K562 (cell line): ENCODE measurements around the gene OR10G3.

ENCODE experiments used
- ADNP ChIP-seq: fragments of 200-800 bp; sonication (Bioruptor generic); IDR thresholded peaks from 2 replicates; pipeline ENCODE4 v1.6.1; 2016; ENCODE audit warnings: missing genetic modification characterization, missing compliant biosample characterization
- ELF4 ChIP-seq: fragments of 450-650 bp; formaldehyde crosslinking; IDR thresholded peaks from 2 replicates; pipeline ENCODE4 v1.4.0; 2022; ENCODE audit warnings: missing genetic modification characterization
- MAFK ChIP-seq: IDR thresholded peaks from 2 replicates; pipeline ENCODE4 v1.6.1; 2011; ENCODE audit warnings: low read length, improper control_type of control experiment
- PRPF4 ChIP-seq: fragments of 200-400 bp; formaldehyde crosslinking; IDR thresholded peaks from one replicate; pipeline ENCODE4 v1.6.1; 2017; ENCODE audit warnings: low read length, low read depth, mild to moderate bottlenecking; ENCODE audit not compliant: insufficient read depth, poor library complexity, severe bottlenecking
- SIN3A ChIP-seq, 2 experiments: fragments of 150-350 bp in 1 of 2; IDR thresholded peaks; 2 replicates each; pipeline ENCODE4 v1.6.1; 2011 to 2016; ENCODE audit warnings: borderline replicate concordance in 2 of 2, low read depth in 2 of 2, low read length in 2 of 2, mild to moderate bottlenecking in 2 of 2, moderate library complexity in 2 of 2; ENCODE audit not compliant: control insufficient read depth in 1 of 2
- TCFL5 ChIP-seq: fragments of 250-450 bp; sonication (Bioruptor Pico); conservative IDR thresholded peaks from 2 replicates; pipeline ENCODE4 v1.6.1; 2021; ENCODE audit warnings: mild to moderate bottlenecking, moderate library complexity, matching md5 sums
- THRAP3 ChIP-seq: fragments of 450-650 bp; IDR thresholded peaks from 2 replicates; pipeline ENCODE4 v1.6.1; 2016; ENCODE audit warnings: mild to moderate bottlenecking, inconsistent platforms, borderline replicate concordance
- ZFX ChIP-seq: sonication (generic); formaldehyde crosslinking; IDR thresholded peaks from 2 replicates; pipeline ENCODE4 v1.8.0; 2022; ENCODE audit warnings: mild to moderate bottlenecking, missing genetic modification reagents, moderate library complexity
- ZNF274 ChIP-seq: IDR thresholded peaks from 2 replicates; pipeline ENCODE4 v1.6.1; 2011; ENCODE audit warnings: low read depth, mild to moderate bottlenecking, low read length, moderate library complexity, borderline replicate concordance
- TF ChIP-seq, protein P1 (sequence below): sonication (generic); formaldehyde crosslinking; IDR thresholded peaks from 2 replicates; pipeline ENCODE4 v1.9.0; 2022; ENCODE audit warnings: mild to moderate bottlenecking, missing genetic modification reagents
- TF ChIP-seq, protein P2 (sequence below): IDR thresholded peaks from 2 replicates; pipeline ENCODE4 v1.6.1; 2014; ENCODE audit warnings: antibody characterized with exemption
- TF ChIP-seq, protein P3 (sequence below): fragments of 200-800 bp; sonication (Bioruptor generic); IDR thresholded peaks from 2 replicates; pipeline ENCODE4 v1.6.1; 2016; ENCODE audit warnings: missing genetic modification characterization, missing compliant biosample characterization
- TF ChIP-seq, protein P4 (sequence below): fragments of 200-800 bp; sonication (Bioruptor generic); IDR thresholded peaks from 2 replicates; pipeline ENCODE4 v1.6.1; 2017; ENCODE audit warnings: missing genetic modification characterization, missing compliant biosample characterization

DNA sequence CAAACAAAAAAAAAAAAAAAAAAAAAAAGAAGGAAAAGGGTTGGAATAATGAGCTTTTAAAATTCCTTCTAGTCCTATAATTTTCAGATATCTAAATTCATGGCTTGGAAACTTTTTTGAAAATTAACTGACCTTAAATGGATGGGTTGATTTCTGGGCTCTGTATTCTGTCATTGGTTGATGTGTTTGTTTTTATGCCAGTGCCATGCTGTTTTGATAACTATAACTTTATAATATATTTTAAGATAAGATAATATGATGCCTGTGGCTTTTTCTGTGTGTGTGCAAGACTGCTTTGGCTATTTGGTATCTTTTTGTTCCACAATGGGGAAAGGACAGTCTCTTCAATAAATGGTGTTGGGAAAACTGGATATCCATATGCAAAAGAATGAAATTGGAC, 7.3 kb downstream of the OR10G3 start:
- TF ChIP-seq THRAP3 = no peak
- TF ChIP-seq PRPF4 = no peak
- TF ChIP-seq ZFX (CRISPR knock-in tag) = no peak
- no peak for TF ChIP-seq ELF4 (CRISPR knock-in tag)
- TF ChIP-seq TCFL5 (CRISPR knock-in tag) = no peak
- TF ChIP-seq, protein P1, sequence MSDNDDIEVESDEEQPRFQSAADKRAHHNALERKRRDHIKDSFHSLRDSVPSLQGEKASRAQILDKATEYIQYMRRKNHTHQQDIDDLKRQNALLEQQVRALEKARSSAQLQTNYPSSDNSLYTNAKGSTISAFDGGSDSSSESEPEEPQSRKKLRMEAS = no peak
- TF ChIP-seq ADNP (tag) = no peak
- no peak for TF ChIP-seq ZNF274
- TF ChIP-seq, protein P2, sequence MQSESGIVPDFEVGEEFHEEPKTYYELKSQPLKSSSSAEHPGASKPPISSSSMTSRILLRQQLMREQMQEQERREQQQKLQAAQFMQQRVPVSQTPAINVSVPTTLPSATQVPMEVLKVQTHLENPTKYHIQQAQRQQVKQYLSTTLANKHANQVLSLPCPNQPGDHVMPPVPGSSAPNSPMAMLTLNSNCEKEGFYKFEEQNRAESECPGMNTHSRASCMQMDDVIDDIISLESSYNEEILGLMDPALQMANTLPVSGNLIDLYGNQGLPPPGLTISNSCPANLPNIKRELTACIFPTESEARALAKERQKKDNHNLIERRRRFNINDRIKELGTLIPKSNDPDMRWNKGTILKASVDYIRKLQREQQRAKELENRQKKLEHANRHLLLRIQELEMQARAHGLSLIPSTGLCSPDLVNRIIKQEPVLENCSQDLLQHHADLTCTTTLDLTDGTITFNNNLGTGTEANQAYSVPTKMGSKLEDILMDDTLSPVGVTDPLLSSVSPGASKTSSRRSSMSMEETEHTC = no peak
- TF ChIP-seq, protein P3, sequence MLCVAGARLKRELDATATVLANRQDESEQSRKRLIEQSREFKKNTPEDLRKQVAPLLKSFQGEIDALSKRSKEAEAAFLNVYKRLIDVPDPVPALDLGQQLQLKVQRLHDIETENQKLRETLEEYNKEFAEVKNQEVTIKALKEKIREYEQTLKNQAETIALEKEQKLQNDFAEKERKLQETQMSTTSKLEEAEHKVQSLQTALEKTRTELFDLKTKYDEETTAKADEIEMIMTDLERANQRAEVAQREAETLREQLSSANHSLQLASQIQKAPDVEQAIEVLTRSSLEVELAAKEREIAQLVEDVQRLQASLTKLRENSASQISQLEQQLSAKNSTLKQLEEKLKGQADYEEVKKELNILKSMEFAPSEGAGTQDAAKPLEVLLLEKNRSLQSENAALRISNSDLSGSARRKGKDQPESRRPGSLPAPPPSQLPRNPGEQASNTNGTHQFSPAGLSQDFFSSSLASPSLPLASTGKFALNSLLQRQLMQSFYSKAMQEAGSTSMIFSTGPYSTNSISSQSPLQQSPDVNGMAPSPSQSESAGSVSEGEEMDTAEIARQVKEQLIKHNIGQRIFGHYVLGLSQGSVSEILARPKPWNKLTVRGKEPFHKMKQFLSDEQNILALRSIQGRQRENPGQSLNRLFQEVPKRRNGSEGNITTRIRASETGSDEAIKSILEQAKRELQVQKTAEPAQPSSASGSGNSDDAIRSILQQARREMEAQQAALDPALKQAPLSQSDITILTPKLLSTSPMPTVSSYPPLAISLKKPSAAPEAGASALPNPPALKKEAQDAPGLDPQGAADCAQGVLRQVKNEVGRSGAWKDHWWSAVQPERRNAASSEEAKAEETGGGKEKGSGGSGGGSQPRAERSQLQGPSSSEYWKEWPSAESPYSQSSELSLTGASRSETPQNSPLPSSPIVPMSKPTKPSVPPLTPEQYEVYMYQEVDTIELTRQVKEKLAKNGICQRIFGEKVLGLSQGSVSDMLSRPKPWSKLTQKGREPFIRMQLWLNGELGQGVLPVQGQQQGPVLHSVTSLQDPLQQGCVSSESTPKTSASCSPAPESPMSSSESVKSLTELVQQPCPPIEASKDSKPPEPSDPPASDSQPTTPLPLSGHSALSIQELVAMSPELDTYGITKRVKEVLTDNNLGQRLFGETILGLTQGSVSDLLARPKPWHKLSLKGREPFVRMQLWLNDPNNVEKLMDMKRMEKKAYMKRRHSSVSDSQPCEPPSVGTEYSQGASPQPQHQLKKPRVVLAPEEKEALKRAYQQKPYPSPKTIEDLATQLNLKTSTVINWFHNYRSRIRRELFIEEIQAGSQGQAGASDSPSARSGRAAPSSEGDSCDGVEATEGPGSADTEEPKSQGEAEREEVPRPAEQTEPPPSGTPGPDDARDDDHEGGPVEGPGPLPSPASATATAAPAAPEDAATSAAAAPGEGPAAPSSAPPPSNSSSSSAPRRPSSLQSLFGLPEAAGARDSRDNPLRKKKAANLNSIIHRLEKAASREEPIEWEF (CRISPR knock-in tag) = no peak
- TF ChIP-seq, protein P4, sequence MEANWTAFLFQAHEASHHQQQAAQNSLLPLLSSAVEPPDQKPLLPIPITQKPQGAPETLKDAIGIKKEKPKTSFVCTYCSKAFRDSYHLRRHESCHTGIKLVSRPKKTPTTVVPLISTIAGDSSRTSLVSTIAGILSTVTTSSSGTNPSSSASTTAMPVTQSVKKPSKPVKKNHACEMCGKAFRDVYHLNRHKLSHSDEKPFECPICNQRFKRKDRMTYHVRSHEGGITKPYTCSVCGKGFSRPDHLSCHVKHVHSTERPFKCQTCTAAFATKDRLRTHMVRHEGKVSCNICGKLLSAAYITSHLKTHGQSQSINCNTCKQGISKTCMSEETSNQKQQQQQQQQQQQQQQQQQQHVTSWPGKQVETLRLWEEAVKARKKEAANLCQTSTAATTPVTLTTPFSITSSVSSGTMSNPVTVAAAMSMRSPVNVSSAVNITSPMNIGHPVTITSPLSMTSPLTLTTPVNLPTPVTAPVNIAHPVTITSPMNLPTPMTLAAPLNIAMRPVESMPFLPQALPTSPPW (CRISPR knock-in tag) = no peak
- TF ChIP-seq MAFK = no peak
- TF ChIP-seq SIN3A (IDR thresholded peaks at IDR 0.05; ENCODE audit: borderline replicate concordance in 2 of 2, control insufficient read depth in 1 of 2, low read depth in 2 of 2, low read length in 2 of 2) = no peak
